Tibial nerve (tissue), 3 donors: Measurements from ENCODE around the gene SART3.

Experiments
- POLR2A ChIP-seq, 2 donors: fragments of 450-650 bp; IDR thresholded peaks; one replicate each; pipeline ENCODE4 v1.6.1; 2017; ENCODE audit warnings: antibody characterized with exemption in 2 of 2, mild to moderate bottlenecking in 2 of 2, moderate library complexity in 2 of 2
- TF ChIP-seq, protein P1 (sequence below), 5 experiments: fragments of 200-600 bp in 3 of 5; fragments of 450-650 bp in 2 of 5; sonication (generic) in 3 of 5; IDR thresholded peaks; one replicate each; pipeline ENCODE4 v1.5.1; 2016 to 2019; ENCODE audit warnings: antibody characterized with exemption in 5 of 5, mild to moderate bottlenecking in 3 of 5, moderate library complexity in 2 of 5

DNA sequence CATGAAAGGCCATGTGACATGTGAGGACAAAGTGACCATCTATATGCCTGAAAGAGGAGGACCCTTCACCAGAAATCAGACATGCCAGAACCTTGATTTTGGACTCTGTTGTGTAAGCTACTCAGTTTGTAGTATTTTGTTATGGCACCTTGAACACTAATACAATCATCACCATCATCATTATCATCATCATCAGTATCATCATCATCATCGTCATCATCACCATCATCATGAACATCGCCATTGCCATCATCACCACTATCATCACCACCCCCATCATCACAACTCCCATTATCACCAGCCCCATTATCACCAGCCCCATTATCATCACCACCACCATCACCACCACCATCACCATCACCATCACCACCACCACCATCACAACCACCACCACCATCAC lies 17.3 kb upstream of the SART3 start:
- TF ChIP-seq, protein P1, sequence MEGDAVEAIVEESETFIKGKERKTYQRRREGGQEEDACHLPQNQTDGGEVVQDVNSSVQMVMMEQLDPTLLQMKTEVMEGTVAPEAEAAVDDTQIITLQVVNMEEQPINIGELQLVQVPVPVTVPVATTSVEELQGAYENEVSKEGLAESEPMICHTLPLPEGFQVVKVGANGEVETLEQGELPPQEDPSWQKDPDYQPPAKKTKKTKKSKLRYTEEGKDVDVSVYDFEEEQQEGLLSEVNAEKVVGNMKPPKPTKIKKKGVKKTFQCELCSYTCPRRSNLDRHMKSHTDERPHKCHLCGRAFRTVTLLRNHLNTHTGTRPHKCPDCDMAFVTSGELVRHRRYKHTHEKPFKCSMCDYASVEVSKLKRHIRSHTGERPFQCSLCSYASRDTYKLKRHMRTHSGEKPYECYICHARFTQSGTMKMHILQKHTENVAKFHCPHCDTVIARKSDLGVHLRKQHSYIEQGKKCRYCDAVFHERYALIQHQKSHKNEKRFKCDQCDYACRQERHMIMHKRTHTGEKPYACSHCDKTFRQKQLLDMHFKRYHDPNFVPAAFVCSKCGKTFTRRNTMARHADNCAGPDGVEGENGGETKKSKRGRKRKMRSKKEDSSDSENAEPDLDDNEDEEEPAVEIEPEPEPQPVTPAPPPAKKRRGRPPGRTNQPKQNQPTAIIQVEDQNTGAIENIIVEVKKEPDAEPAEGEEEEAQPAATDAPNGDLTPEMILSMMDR (IDR thresholded peaks at IDR 0.05) = no peak
- no peak for TF ChIP-seq POLR2A (IDR thresholded peaks at IDR 0.05)
